Globus pallidus (tissue), 1 donor: ENCODE results near the gene MT1F.
A peak's percentile ranks its signal among the peaks of the same experiment; 100 is the strongest.
"Not testable (repeated sequence)": the region's sequence is repeated elsewhere in the genome, so short reads cannot be mapped to it uniquely, and the experiment has no call there.

Experiments used
- DNase-seq: peaks from one replicate; pipeline ENCODE4 v3.0.0-alpha.2; 2015; ENCODE audit warnings: low spot score

MT1F gene

DNA sequence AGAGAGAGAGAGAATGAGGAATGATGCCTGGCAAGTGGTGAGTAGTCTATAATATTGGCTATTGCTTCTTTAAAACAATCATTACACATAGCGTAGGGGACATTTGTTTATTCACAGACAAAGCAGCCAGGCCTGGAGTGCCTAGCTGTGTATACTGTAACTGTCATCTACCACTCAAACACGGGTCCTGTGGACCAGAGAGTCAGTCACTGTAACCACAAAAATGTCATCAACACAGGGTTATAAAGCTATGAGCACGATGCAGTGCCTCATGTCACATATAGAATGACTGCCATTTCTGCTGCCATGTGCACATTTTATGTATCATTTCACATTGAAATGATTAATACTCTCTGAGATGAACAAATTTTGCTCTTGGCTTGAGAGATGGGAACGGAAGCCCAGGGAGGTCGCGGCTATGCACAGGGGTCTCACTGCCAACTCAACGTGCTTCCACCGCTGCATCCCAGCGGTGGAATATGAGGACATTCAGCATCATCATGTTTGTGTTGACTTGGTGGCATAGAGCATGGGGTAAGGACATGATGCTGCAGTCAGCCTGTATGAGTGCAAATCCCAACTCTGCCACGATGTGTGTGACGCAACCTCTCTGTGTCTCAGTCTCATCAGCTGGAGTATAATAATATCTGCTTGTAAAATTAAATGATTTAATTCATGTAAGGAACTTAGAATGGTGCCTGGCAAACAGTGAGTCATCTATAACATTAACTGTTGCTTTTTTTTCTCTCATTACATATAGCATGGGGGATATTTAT, 15.2 kb downstream of the MT1F start:
- no peak for DNase-seq

DNA sequence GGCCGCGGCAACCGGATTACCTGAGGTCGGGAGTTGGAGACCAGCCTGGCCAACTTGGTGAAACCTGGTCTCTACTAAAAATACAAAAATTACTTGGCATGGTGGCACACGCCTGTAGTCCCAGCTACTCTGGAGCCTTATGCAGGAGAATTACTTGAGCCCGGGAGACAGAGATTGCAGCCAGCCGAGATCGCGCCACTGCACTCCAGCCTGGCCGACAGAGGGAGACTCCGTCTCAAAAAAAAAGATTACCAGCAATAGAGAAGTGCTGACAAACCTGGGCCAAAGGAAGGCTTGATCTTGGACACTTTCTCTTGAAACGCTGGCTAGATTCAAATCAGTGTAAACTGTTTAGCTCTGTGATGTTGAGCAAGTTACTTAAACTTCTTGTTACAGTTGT, 16.2 kb downstream of the MT1F start:
- DNase-seq: no peak

DNA sequence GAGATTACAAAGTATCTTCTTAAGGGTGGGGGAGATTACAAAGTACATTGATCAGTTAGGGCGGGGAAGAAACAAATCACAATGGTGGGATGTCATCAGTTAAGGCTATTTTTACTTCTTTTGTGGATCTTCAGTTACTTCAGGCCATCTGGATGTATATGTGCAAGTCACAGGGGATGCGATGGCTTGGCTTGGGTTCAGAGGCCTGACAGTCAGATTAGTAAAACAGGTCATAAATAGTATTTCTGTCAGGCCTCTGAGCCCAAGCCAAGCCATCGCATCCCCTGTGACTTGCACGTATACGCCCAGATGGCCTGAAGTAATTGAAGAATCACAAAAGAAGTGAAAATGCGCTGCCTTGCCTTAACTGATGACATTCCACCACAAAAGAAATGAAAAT, 16.8 kb downstream of the MT1F start:
- DNase-seq: not testable (repeated sequence)

DNA sequence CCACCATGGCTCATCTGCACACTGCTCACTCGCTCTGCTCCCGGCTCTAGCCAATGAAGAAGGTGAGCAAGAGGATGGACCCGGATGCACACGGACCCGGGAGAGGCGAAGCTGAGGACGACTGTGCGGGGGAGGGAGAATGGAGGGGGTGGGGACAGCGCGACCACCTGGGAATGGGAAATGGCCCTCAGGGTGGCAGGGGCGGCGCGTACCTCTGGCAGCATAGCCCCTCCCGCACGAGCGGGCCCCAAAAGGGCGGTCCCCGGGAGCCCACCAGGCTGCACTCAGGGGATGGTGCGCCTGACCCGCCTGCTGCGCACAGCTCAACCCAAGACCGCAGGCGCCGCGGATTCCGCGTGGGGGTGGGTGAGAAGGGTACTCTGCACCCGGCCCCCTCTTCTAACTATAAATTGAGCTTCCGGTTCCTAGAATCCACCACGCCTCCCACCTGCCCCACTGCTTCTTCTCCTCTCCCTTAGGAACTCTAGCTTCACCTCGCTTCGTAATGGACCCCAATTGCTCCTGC, 18.0 kb downstream of the MT1F start:
- no peak for DNase-seq

DNA sequence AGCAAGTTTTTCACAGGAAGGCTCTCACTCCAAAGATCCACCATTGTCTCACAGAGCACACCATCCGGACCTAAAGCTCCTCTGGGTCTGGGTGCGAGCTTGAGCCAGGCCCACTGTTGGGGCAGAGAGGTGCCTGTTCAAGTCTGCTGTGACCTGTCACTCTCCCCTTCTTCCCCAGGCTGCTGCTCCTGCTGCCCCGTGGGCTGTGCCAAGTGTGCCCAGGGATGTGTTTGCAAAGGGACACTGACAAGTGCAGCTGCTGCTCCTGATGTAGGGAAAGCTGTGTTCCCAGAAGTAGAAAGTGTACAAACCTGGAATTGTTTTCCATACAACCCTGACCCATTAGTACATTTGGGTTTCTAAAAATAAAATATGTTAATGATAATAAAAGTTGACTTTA, 19.7 kb downstream of the MT1F start:
- DNase-seq: no peak

DNA sequence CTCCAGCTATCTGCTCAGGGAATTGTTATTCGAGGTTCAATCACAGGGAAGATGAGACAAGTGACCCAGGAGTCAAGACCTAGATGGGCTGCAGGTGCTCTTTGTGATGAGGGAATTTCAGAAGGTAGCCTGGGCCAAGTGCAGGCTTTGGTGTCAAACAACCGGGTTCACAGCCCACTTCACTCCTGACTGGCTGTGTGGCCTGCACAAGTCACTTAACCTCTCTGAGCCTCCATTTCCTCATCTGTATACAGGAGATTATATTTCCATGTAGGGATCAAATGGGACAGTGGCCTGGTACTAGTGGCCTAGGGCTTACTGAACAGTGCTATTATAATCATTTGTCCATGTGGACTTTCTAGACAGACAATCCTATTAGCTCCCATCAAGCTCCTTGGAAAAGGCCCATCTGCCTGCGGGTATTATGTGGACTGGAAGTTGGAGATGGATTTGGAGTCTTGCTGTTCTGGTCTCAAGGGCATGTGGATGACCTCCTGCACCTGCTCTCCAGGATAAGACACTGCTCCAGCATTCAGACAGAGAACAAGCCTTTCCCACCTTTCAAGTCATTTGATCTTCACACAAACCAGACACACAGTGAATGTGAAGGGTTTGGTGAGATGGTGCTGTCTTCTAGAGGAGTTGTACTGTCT, 21.4 kb downstream of the MT1F start:
- DNase-seq: no peak

DNA sequence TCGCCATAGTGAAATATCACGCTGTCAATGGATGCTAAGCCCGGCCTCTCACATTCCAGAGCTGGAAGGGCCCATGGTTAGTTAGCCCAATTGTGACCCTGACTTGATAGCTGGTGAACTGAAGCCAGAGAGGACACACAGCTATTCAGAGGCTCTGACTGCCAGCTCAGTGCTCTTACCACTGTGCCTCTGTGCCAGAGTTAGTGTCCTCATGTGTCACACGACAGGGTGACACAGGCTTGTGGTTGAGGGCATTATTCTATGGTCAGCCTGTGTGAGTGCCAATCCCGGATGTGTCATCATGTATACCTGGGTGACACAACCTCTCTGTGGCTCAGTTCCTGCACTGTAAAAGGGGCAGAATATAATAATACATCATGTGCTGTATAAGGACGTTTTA, 22.1 kb downstream of the MT1F start:
- no peak for DNase-seq

DNA sequence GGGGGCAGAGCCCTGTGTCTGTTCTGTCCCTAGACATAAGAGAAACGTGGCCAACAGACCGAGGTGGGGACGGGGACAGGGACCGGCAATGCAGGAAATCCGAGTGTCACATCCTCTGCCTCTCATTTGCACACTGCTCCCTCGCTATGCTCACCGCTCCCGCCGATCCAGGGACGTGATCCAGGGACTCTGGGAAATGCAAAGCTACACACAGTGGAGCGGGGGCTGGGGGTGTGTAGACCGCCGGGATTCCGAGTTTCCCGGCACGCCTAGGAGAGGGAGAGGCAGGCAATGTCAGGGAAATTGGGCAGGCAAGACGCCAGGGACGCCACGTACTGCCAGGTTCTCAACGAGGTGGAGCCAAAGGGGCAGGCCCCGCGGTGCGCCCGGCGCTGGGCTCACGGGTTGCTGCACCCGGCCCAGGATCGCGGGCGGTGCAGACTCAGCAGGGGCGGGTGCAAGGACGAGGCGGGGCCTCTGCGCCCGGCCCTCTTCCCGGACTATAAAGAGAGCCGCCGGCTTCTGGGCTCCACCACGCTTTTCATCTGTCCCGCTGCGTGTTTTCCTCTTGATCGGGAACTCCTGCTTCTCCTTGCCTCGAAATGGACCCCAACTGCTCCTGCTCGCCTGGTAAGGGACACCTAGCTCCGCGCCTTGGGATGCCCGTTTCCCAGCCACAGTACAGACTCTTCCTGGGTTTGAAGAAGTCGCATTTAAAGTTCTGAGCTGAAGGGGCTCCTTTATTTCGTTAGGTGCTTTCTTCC, 24.4 kb downstream of the MT1F start, which contains the start of gene MT1X:
TSS of gene MT1X (plus strand) at position 532 of the 764 bp plus-strand sequence. CDS start at position 603, 71 bp downstream.
- peak; percentile 86 for DNase-seq

DNA sequence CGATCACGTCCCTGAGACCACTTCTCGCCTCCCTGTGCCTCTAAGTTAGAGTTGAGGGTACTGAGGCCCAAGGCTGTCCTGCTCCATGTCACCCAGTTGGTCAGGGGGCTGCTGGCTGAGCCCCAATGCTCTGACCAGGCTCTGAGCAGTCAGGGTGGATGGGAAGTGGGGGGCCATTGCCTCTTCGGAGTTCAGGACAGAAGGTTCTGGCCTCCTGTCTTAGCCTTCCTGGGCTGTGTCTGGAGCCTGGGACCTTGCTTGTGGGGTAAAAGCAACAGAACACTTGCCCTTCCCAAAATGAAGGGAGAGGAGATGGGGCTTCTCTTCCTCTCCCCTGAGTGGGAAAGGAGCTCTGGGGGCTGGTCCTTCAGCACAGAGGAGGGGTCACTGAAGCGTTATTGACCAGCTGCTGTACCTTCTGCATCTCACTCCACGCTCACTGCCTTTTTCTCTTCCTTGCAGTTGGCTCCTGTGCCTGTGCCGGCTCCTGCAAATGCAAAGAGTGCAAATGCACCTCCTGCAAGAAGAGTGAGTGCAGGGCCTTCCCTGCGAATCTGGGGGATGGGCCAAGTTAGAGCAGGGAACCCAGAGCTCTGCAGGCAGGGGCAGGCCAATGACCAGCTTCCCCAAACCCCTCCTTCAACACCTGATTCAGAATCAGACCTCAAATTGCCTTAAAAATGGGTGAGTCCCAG, 25.1 kb downstream of the MT1F start:
- DNase-seq: no peak

DNA sequence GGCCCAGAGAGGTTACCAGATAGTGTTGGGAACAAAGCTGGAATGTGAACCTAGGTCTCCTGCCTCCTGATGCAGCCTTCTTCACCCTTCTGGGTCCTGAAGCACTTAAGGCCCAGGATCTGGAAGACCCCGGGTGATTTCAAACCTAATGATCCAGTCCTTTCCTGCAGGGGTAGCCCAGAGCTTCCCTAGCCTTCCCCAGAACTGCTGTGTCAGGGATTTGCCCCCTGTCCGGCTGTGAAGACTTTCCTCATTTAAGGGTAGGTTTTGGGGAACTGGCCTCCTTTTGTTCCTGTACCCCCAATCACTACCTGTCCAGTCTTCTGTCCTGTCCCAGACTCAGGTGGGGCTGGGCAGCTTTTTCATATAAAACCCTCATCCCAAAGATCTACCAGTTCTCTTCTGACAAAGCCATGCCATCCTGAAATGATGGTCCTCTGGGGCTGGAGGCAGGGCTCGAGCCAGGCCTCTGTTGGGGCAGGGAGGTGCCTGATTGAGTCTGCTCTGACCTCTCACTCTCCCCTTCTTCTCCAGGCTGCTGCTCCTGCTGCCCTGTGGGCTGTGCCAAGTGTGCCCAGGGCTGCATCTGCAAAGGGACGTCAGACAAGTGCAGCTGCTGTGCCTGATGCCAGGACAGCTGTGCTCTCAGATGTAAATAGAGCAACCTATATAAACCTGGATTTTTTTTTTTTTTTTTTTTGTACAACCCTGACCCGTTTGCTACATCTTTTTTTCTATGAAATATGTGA, 25.8 kb downstream of the MT1F start:
- no peak for DNase-seq

DNA sequence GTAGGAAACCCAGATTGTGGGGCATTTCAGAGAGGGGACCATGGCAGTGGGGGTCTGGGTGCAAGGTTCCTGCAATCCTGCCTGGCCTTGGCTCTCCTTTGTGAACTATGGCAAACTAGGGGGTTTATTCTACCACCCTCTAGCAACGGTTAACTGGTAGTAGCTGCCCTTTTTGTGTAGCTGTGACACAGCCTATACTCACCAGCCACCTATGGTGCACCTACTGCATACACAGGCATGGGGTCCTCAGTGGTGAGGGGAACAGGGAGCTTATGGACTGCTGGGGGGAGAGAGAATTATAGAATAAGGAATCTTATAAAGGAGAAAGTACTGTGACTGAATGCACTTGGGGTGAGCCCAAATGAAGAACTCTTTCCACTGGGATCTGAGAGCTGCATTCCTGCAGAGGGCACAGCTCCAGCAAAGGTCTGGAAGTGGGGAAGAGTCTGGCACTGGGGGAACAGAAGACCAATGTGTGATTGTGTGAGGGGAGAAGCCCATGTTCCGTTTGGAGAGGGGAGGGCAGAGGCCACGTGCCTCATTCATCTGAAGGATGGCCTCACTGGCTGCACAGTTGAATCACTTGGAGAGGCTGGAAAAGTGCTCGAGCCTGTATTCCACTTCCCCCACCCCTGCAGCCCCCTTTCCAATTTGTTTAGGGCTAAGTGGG, 26.6 kb downstream of the MT1F start:
- no peak for DNase-seq

DNA sequence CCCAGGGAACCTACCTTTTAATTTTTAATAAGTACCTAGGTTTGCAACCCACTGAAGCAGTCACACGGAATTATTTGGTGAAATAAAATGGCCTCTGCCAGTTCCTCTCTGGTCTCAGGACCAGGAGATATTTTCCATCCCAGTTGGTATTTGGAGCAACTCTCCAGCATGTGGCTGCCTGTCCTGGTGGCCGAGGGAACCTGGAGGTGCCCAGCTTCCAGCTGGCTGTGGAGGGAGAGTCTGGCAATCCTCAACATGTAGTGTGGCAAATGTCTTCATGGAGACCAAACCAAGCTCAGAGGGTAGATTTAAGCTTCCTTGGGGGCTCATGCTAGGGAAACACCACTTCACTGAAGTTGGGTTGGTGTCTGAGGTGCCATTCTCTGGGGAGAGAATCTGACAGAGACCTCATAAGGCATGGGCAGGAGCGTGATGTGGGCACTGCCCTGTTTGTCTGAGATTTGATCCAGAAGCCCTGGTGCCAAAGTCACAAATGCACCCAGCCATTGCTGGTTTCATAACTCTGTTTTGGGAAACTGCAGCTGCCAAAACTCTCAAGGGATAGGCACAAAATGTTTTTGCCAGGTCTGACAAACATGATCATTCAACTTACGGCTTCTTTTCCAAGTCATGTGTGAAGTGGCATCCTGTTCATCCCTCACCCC, 27.3 kb downstream of the MT1F start:
- peak; percentile 31 for DNase-seq

DNA sequence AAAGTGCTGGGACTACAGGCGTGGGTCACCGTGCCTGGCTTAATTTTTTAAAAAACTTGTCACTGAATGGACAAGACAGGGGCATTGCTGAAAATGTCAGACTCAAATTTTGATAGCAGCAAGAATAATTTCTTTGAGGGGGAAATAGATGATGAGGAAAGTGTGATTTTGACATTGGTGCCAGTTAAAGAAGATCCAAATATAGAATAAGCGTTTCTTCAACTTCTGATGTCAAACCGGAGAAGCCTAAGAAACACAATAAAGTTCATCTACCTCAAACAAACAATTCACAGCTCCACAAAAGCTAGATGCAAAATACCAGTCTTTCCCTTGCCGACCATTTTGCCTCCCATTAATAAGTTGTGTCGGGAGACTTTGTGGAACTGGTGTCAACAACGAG, 29.0 kb downstream of the MT1F start:
- no peak for DNase-seq

DNA sequence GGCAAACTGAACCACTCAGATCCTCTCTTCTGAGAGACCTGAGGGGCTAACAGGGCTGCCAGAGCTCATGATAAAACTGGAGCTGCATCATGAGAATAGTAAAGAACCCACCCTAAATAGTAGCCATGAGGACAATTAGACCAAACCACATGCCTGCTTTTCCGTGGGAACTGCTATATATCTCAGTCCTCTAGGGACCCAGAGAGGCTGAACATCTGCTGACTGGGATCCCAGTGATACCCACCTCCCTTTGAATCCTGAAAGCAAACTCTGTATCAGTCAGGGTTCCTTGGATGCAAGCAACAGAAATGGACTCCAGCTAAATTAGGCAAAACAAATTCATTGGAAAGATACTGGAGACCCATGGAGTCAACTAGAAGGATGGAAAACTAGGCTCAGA, 31.0 kb downstream of the MT1F start:
- no peak for DNase-seq

DNA sequence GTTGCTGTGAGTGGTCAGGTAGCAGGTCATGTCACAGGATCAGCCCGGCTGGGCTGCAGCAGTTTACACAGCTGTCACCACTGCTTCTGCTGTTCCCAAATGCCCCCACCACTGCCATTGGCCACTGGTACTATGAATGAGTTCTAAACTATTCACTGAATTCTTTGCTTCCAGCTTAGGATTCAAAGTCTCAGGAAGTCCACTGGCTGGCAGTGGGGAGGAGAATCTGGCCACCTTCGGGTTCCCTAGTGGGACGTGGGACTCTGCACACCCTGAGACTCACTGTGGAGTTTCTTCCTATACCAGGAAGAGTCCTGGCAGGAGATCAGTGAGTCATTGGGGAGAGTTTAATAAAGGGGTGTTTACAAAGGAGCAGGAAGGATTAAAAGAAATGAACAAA, 31.4 kb downstream of the MT1F start:
- DNase-seq: no peak

DNA sequence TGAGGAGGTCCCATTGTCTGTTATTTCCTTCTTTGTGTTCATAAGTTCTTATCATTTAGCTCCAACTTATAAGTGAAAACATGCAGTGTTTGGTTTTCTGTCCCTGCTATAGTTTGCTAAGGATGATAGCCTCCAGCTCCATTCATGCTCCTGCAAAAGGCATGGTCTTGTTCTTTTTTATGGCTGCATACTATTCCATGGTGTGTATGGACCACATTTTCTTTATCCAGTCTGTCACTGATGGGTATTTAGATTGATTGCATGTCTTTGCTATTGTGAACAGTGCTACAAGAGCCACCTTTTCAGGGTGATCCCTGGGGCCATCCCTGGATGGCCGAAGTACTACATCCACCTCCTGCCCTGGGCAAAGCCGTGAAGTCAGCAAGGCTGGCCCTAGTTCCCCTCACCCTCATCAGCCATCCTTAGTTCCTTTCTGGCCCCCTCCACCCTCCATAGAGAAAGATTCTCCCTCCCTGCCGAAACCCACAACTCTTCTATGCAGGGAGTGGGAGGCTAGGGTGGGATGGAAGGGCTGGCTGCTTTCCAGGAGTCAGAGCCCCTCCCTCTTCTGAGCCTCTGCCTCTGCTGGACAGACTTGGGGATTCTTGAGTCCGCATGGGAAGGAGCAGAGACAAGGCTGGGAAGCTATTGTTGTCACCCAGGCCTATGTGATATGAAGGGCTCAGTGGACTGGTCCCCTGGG, 32.8 kb downstream of the MT1F start:
- no peak for DNase-seq

DNA sequence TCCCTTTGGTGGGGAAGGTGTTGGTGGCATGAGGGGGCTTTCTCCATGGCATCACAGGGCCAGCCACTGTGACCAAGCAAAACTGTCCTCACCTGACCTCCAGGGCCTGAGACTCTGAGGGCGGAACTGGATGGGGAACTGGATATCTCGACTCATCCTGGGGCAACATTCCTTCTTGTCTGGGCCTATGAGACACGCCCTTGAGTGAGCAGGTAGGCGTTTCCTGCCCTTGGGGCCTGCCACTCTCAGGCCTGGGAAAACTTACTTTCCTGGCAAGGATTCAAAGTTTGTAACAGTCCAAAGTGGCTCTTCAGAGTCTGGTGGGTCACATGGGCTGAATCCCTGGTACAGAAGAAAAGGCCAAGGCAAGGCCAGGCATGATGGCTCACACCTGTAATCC, 34.1 kb downstream of the MT1F start:
- no peak for DNase-seq

DNA sequence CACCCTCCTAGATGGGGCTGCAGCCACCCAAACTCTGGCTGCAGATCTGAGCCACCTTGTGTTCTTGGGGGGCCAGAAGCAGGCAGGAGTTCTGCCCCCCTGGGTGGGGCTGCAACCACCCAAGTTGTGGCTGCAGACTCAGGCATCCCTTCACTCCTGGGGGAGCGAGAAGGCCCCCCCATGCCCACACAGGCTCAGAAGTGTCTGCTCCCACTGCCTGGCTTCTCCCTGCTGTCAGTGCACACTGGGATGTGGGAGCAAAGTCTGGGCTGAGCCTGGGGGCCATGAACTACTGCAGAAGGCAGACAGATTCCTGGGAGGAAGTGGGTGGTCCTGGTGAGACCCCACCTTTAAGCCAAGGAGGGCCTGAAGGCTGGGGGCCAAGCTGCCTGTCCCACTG, 37.5 kb downstream of the MT1F start:
- no peak for DNase-seq

DNA sequence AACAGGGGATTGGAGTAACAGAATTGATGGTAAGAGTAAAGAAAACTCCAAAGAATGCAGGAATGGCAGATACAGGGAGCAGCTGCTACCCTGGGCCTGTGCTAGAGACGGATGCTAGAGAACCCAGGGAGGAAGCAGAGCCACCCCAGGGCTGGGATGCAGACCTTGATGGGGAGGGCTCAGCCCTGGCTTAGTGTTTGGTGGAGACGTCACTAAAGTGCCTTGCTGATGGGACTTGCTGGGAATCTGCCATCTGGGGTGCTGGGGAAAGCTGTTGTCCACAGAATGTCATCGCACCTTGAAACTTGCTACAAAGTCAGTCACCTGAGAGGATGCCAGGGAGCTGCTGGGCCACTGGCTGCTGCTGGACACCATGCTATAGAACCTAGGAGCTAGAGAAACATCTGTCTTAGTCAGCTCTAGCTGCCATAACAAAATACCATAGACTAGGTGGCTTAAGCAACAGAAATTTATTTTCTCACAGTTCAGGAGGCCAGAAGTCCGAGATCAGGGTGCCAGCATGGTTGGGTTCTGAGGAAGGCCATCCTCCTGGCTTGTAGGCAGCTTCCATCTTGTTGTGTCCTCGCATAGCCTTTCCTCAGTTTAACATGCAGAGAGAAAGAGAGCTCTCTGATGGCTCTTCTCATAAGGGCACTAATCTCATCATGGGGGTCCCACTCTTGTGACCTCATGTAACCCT, 39.8 kb downstream of the MT1F start:
- no peak for DNase-seq
